HG02852 (cell line): ENCODE measurements around the gene ARHGAP35.
"Not testable (repeated sequence)": the region's sequence is repeated elsewhere in the genome, so short reads cannot be mapped to it uniquely, and the experiment has no call there.

Source experiments
- ATAC-seq: cut with Tn5 transposase; IDR thresholded peaks from one replicate; pipeline ENCODE4 v1.9.1; 2021; ENCODE audit warnings: mild to moderate bottlenecking, moderate library complexity; ENCODE audit not compliant: unreplicated experiment

ARHGAP35 gene

GRCh38 chr19:46842791-46843190, 18.0 kb upstream of the ARHGAP35 start:
- ATAC-seq = no peak

- no peak for ATAC-seq
These were observed 16.7 kb upstream of the ARHGAP35 start for GRCh38 chr19:46844067-46844489.

- ATAC-seq = no peak
These were observed 14.8 kb upstream of the ARHGAP35 start for GRCh38 chr19:46845959-46846459.

- ATAC-seq = no peak
These were observed 13.3 kb upstream of the ARHGAP35 start for GRCh38 chr19:46847528-46847927.

- ATAC-seq = no peak
These were observed 12.4 kb upstream of the ARHGAP35 start for GRCh38 chr19:46848389-46848788.

DNA sequence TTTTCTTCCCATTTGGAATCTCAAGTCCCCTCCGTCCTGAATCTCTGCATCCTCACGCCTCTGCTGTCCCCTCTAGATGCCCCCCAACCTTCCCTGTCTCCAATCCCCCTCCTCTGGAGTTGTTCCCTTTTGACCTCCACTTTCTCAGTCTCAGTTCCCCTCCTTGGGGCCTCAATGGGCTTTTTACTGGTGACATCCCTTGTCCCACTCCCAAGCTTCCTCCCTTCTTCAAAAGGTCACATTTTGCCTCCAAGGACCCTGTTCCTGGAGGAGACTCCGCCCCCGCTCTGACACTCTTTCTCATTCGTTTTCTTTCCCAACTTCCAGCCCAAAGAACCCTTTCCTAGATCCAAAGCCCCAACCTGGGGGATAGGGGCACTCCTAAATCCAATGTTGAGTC, 11.2 kb upstream of the ARHGAP35 start:
- no peak for ATAC-seq

DNA sequence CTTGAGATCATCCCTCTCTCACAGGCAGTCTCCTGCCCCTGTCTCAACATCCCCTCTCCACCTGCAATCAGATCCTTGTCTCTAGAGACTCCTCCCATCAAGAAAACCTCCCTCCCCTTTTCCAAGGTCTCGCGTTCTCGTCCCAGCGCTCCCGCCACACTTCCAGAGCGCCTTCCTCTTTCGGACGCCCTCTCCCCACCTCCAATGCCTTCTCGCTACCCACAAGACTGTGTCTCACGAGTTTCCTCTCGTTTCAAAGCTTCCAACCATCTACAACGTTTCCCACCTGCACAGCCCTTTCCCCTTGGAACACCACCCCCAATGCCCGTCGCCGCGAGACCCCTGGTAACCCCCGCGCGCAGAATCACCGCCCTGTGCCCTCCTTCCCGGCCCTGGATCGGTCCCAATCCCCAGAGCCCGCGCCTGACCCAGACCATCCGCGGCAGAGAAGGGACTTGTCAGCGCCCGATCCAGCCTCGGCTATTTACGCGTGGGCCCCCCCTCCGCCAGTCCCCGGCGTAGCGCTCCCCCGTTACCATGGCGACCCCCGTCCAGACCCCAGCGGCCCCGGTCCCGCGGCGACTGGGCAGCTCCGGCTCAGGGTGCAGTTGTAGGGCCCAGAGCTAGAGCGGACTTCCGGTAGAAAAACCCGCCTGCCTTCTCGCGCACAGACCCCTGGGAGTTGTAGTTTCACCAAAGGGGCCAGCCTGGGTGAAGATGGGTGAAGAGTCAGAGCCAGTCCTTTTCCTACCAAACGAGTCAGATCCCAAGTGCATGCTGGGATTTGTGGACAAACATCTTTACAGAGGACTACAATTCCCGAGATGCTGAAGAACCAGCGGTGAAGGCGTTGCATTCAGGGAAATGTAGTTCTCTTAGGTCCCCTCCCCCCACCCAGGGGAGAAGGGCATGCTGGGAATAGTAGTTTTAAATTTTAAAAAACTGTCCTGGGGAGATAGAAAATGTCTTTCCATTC, 10.3 kb upstream of the ARHGAP35 start, which contains the start of gene AP2S1:
TSS of gene AP2S1 (minus strand) at position 619 of the 976 bp plus-strand sequence. CDS start at position 539, 80 bp downstream.
- peak; percentile 86 for ATAC-seq

GRCh38 chr19:46852830-46853229, 8.0 kb upstream of the ARHGAP35 start:
- no peak for ATAC-seq

- ATAC-seq = not testable (repeated sequence)
These were observed 6.1 kb upstream of the ARHGAP35 start for GRCh38 chr19:46854698-46855097.

DNA sequence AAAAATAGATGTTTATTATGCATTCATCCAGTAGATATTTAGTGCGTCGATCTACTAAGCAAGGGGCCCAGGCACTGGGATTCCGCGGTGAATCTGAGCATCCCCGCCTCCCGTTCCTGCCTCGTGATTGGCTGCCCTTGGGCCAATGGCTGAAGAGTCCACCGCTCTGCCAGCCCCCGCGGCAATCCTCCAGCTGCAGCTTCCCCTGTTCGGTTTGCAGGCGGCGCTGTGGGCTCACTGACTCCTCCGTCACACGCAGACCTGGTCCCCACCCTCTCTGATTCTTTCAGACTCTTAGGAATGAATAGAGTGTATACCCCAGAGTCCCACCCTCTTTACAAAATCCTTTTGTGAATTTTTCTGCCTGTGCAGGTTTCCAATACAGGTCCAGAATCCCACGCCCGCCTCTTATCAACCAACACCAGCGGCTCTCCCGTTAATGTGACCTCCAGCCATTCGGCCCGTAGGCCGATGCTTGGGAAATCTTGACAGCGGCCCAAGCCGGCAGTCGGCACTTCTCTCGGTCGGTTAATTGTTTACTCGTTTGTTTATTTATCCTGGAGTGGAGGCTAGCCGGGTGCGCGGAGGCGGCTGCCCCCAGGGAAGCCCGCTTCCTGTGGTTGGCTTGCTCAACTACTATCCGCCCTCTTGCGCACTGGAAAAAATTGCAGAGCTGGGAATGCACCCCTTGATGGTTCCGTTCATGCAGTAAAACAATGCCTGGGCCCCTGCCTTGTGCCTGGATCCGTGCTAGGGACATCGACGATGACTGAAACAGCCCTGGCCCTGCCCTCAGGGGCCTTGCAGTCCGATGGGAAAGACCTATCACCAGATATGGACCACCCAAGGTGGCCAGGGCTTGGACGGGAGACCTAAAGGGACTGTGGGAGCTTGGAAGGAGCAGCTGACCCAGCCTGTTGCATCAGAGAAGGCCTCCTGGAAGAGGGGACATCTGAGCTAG, 4.5 kb upstream of the ARHGAP35 start:
- peak; percentile 45 for ATAC-seq

- ATAC-seq = no peak
These were observed 1.1 kb upstream of the ARHGAP35 start for GRCh38 chr19:46859637-46860124.

GRCh38 chr19:46860125-46860845, 512 bp upstream of the ARHGAP35 start:
- ATAC-seq = peak; percentile 61

DNA sequence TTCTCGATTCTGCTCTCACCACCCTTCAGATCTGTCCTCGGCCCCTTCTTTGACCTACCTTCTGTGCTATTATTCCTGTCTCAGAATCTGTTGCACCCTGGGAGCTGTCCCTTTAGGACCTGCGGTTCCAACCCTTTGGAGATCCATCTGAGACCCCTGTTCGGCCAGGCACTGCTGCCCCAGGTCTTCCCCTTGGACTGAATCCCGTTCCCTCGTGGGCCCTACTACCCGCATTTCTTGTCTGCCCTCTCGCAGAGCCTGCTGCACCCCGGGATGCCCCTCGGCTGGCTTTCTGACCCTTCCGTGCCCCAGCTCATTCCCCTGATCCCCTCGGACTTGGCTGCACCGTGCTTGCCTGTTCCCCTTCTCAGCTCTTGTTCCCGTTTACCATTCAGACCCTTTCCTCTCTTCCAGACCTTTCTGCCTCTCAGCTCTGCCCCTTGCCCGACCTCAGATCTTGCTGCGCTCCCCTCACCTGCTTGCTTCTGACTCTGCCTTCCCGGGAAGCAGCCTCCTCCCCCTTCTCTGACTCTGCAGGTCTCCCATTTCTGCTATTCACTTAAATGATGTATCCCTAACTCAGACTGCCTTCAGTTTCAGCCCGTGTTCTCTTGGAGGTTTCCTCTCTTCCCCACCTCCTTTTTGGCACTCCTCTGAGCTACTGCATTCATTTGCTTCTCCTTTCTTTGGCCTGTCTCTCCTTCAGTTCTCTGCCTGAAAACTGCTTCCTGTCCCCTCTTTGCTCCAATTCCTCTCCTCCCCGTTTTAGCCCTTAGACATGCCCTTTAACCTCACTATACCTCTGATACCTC, 1.1 kb downstream of the ARHGAP35 start:
- no peak for ATAC-seq

DNA sequence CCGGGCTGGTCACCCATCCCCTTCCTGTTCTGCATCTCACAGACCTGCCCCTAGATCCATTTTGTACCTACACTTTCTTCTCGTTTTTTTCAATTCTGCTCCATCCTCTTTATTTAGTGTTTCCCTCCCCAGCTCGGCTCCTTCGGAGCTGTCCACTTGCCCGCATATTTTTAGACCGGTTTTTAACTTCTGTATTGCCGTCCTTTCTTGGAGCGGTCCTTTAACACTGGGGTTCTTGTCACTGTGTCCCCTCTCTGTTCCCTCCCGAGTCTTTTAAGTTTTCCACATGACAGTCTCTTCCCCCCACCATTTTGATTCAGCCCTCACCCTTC, 1.7 kb downstream of the ARHGAP35 start:
- ATAC-seq = no peak

GRCh38 chr19:46862974-46863632, 2.3 kb downstream of the ARHGAP35 start:
- ATAC-seq = no peak

DNA sequence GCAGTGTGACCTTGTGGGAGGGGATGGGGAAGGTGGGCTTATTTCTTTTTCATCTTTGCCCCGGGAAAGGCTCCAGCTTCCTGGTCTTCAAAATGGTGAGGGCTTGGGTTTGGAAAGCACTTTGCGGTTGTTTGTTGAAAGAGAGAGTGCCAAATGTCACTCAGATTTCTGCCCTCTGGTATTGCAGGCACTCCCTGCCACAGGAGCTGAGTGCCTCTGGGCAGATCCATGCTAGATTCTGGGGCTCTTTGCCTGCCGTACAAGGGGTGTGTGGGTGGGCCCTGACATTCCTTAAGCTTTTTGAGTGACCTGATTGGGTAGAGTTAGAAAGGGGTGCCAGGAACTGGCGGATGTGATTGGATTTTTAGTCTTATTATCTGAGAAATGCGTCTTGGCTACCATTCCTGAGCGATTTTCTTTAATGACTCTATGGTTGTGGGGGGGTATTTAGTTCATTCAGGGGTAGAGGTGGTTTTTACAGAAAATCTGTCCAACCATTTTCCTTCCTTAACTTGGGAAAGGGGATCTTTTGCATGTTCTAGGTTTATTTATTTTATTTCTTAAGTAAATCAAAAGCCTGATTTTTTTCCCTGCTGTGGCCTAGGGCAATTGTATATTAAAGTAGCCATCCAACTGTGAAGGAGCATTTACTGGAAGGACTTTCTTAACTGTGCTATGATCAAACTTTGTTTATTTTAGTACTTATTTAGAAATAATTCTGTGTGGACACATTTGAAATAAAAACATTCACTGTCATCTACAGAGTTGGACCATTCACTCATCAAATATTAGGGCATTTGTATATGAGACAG, 3.2 kb downstream of the ARHGAP35 start:
- no peak for ATAC-seq

DNA sequence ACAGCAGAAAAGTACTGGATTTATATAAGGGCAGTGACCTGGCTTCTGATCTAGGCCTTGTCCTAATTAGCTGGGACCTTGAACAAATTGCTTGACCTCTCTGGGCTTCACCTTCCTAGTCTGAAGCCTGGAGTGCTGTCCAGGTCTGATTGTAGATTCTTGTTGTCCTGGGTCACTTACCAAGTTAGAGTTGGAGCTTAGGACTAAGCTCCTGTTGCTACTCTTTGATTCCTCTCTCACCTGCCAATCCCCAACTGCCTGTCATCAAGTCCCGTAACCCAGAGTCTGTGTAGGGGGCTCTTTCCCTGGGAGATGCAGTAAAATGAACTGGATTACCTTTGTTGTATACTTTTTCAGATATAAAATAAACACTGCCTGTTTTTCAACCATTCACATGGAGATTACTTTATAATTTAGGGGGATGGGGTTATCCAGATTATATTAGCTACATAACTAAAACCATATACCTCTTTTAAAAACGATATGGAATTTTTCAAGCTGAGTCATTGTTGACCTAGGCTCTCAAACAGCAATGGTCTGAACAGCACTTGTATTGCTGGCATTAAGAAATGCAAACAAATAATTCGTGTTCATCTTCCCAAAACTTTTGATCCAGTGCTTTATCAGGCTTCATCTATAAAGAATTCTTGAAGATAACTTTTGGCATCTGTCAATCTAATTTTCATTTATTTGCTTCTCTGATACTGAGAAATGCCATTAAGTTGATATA, 5.8 kb downstream of the ARHGAP35 start:
- no peak for ATAC-seq
